ENCODE results near the gene ERH. TPM values are rescaled to one million over a fixed set of nuclear protein-coding genes. Genes with fewer than 3 reads are reported as not detected.

Gene ERH
- total RNA-seq, 2 donors from 2014 or later = 55.5 to 55.9 TPM

DNA sequence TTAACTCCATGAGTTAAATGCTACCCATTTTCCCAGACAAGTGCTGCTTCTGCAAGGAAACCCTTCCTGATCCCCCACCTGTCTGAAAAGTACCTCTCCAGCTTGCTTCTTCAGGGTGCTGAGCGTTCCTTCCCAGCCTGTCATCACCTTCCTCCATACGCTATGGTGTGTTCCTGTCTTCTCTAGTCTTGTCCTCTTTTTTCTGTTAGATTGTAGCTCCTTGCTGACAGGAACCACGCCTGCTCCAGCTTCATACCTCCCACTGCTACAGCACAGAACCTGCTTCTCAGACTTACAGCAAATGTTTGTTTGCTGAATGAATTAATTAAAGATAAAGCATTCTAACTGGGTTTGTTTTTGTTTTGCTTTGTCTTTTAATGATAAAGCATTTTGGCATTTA is 39.1 kb downstream of the ERH start:
- TF ChIP-seq, protein P1, sequence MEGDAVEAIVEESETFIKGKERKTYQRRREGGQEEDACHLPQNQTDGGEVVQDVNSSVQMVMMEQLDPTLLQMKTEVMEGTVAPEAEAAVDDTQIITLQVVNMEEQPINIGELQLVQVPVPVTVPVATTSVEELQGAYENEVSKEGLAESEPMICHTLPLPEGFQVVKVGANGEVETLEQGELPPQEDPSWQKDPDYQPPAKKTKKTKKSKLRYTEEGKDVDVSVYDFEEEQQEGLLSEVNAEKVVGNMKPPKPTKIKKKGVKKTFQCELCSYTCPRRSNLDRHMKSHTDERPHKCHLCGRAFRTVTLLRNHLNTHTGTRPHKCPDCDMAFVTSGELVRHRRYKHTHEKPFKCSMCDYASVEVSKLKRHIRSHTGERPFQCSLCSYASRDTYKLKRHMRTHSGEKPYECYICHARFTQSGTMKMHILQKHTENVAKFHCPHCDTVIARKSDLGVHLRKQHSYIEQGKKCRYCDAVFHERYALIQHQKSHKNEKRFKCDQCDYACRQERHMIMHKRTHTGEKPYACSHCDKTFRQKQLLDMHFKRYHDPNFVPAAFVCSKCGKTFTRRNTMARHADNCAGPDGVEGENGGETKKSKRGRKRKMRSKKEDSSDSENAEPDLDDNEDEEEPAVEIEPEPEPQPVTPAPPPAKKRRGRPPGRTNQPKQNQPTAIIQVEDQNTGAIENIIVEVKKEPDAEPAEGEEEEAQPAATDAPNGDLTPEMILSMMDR (IDR thresholded peaks at IDR 0.05) = no peak
- Histone ChIP-seq H3K9me3 (no peaks in the 10 kb centered on the region), H3K27me3 (replicated peaks; ENCODE audit: insufficient read depth) (no peaks in the 10 kb centered on the region), H3K4me1 (ENCODE audit: control insufficient read depth in 1 of 2, low read depth in 2 of 2) (peaks cover 11 to 26% of the 10 kb centered on the region in 2 donors), H3K27ac (no peak overlapping the region), H3K36me3 (no peaks in the 10 kb centered on the region), H3K4me3 (no peak overlapping the region)
- ATAC-seq (ENCODE audit: insufficient number of reproducible peaks, low FRiP score, low read depth) (no peak), DNase-seq (ENCODE audit: low spot score) (no peak)

DNA sequence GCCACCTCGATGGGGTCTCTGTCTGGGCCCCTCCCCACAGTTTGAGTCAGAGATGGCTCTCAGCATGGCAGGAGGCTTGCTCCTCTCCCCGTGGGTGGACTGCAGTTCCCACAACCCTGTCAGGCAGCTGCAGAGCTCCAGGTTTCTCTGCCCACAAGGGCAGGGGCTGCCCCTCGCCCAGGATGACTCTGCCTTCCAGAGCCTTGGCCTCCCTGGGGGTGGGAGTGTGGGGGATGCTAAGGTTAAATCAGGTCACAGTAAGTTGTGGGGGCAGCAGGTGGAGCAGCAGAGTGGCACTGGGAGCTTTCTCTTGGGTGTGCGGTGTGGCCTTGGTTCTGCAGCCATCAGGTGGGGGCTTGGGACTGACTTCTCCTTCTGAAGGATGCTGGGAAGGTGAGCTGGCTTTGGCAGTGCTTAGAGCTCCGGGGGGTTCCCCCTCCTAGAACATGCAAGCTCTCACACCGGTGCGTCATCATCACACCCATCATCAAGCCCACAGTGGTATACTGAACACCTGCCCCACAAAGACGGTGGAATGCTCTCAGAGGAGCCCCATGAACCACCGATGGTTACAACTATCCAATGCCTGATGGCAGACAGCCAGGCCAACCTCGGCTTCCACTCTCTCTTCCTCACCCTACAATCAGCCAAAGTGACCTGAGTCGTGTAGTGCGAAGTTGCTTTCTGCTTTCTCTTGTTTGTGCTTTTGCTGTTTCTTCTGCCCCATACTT is 39.7 kb downstream of the ERH start:
- DNase-seq (ENCODE audit: low spot score) = no peak
- ATAC-seq (ENCODE audit: insufficient number of reproducible peaks, low FRiP score, low read depth) = no peak
- peaks cover 11 to 26% of the 10 kb centered on the region in 2 donors for H3K4me1 ChIP-seq (ENCODE audit: control insufficient read depth in 1 of 2, low read depth in 2 of 2)
- no peak overlapping the region for H3K27ac ChIP-seq
- H3K4me3 ChIP-seq = no peak overlapping the region
- H3K36me3 ChIP-seq = no peaks in the 10 kb centered on the region
- TF ChIP-seq, protein P1 (IDR thresholded peaks at IDR 0.05) = no peak
- H3K9me3 ChIP-seq = no peaks in the 10 kb centered on the region
- H3K27me3 ChIP-seq (replicated peaks; ENCODE audit: insufficient read depth) = no peaks in the 10 kb centered on the region

DNA sequence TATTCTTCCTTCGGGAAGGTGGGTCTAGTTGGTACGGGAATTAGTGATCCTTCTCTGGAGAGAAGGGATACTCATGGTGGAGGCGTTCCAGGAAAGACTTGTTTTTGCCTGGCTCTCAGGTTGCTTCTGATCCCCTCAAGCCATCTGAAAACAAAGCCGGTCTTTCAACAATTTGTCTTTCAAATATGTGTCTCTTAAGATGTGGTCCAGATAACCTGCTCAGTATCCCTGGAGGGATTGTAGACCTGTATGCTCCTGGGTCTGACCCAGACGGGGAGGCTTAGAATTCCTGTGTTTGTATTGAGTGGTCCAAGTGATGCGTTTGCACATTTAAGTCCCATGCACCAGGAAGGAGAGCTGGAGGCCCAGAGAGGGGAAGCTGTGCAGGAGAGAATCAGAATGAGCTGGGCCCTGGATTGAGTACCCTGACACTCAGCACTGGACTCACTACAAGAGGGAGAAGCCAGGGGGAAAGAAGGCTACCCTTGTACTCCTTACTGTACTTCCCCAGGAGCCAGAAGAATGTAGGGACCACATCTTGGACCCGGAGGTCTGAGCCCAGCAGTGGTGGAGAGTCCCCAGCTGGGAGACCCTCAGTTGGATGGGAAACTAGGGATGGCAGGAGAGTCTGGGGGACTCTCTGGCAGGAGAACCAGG is 40.4 kb downstream of the ERH start:
- Histone ChIP-seq H3K27me3 (replicated peaks; ENCODE audit: insufficient read depth) (no peaks in the 10 kb centered on the region), H3K9me3 (no peaks in the 10 kb centered on the region), H3K36me3 (no peaks in the 10 kb centered on the region), H3K4me1 (ENCODE audit: control insufficient read depth in 1 of 2, low read depth in 2 of 2) (peaks cover 11 to 26% of the 10 kb centered on the region in 2 donors), H3K4me3 (no peak overlapping the region), H3K27ac (no peak overlapping the region)
- TF ChIP-seq, protein P1 (IDR thresholded peaks at IDR 0.05) = no peak
- ATAC-seq (ENCODE audit: insufficient number of reproducible peaks, low FRiP score, low read depth) = no peak
- no peak for DNase-seq (ENCODE audit: low spot score)

- Histone ChIP-seq H3K27me3 (replicated peaks; ENCODE audit: insufficient read depth) (no peaks in the 10 kb centered on the region), H3K4me1 (ENCODE audit: control insufficient read depth in 1 of 2, low read depth in 2 of 2) (peaks cover 11 to 26% of the 10 kb centered on the region in 2 donors), H3K27ac (peak overlapping the region; percentile 22 to 78), H3K36me3 (no peaks in the 10 kb centered on the region), H3K4me3 (no peak overlapping the region), H3K9me3 (no peaks in the 10 kb centered on the region)
- ATAC-seq (ENCODE audit: insufficient number of reproducible peaks, low FRiP score, low read depth) (no peak), DNase-seq (ENCODE audit: low spot score) (no peak)
- TF ChIP-seq, protein P1 (IDR thresholded peaks at IDR 0.05) = no peak
Observed at GRCh38 chr14:69356903-69357543, 41.1 kb downstream of the ERH start.

- peak overlapping the region; percentile 78 to 90 for H3K27ac ChIP-seq
- TF ChIP-seq, protein P1 (IDR thresholded peaks at IDR 0.05) = no peak
- H3K9me3 ChIP-seq = no peaks in the 10 kb centered on the region
- ATAC-seq (ENCODE audit: insufficient number of reproducible peaks, low FRiP score, low read depth) (peak; percentile 86), DNase-seq (ENCODE audit: low spot score) (peak; percentile 58)
- H3K36me3 ChIP-seq = no peaks in the 10 kb centered on the region
- no peak overlapping the region for H3K4me3 ChIP-seq
- H3K27me3 ChIP-seq (replicated peaks; ENCODE audit: insufficient read depth) = no peaks in the 10 kb centered on the region
- H3K4me1 ChIP-seq (ENCODE audit: control insufficient read depth in 1 of 2, low read depth in 2 of 2) = peaks cover 11 to 26% of the 10 kb centered on the region in 2 donors
Observed at GRCh38 chr14:69355607-69356281, 42.4 kb downstream of the ERH start.
